Measurements from ENCODE around the gene WDR17. TPM values are rescaled to one million over a fixed set of nuclear protein-coding genes. Genes with fewer than 3 reads are reported as not detected.

Gene WDR17
- total and polyA plus RNA-seq, 2 of the 13 experiments (the other 11 are each of a cell fraction or from before 2014, with no cell fraction given) = not detected

DNA sequence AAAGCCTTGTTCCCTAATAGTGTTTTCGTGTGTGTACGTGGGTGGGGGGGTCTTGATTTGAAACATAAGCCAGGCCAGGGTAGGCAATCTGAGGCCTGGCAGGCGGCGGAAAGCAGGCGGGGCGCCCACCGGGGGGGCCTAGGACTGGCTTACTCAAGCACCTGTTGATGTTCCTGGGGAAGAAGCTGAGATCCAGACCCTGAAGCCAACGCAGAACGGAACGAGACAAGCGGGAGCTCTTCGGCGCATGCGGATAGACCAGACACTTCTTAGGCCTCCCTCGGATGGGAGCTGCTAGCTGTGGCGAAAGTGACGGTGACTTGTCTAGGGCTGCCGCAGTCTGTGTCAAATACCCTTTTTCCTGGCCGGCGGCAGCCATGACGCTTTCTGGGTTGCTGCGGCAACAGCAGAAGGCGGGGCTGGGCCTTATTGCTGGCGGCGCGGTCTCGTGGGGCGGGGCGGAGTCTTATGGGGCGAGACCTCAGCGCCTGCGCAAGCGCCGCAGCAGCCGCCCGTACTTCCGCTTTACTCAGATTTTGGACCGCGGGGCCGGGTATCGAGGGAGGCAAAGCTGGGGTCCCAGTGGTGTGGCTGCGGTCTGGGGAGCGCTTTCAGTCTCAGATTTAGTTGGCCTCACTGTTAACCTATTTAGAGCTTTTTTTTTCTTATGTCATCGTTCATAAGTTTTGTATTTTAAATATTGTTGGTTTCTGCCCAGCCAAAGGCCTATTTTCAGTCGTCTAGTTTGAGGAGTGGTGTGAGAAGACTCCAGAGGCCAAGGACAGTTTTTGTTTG is 129.7 kb downstream of the WDR17 start, which contains the start of gene SPATA4 (continued):
- no peak for TF ChIP-seq ZNF557 (CRISPR knock-in tag; IDR thresholded peaks at IDR 0.05)
- TF ChIP-seq, protein P1, sequence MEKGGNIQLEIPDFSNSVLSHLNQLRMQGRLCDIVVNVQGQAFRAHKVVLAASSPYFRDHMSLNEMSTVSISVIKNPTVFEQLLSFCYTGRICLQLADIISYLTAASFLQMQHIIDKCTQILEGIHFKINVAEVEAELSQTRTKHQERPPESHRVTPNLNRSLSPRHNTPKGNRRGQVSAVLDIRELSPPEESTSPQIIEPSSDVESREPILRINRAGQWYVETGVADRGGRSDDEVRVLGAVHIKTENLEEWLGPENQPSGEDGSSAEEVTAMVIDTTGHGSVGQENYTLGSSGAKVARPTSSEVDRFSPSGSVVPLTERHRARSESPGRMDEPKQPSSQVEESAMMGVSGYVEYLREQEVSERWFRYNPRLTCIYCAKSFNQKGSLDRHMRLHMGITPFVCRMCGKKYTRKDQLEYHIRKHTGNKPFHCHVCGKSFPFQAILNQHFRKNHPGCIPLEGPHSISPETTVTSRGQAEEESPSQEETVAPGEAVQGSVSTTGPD (CRISPR knock-in tag; IDR thresholded peaks at IDR 0.05) = no peak
- no peak for TF ChIP-seq CCAR2 (optimal IDR thresholded peaks at IDR 0.05; ENCODE audit: low read depth, low read length)
- no peak for TF ChIP-seq ZMAT3 (CRISPR knock-in tag; conservative IDR thresholded peaks at IDR 0.05)
- no peak for TF ChIP-seq LCORL (IDR thresholded peaks at IDR 0.05)
- peak; percentile 49; the same call in 1 of the 2 replicates for TF ChIP-seq LCORL (CRISPR knock-in tag; IDR thresholded peaks at IDR 0.05)
- no peak for TF ChIP-seq SP4 (CRISPR knock-in tag; IDR thresholded peaks at IDR 0.05)
- no peak for TF ChIP-seq KLF11 (CRISPR knock-in tag; IDR thresholded peaks at IDR 0.05)
- TF ChIP-seq POLR2AphosphoS2 (IDR thresholded peaks at IDR 0.05; ENCODE audit: low read depth, low read length) = no peak
- TF ChIP-seq ZNF614 (CRISPR knock-in tag; IDR thresholded peaks at IDR 0.05; ENCODE audit: borderline replicate concordance) = peak; percentile 68; the same call in 1 of the 2 replicates
- TF ChIP-seq ZFP1 (CRISPR knock-in tag; IDR thresholded peaks at IDR 0.05) = no peak
- TF ChIP-seq RFX3 (CRISPR knock-in tag; IDR thresholded peaks at IDR 0.05) = peak; percentile 92
- peak; percentile 41; the same call in 1 of the 2 replicates for TF ChIP-seq NFKB2 (CRISPR knock-in tag; IDR thresholded peaks at IDR 0.05; ENCODE audit: borderline replicate concordance)
- TF ChIP-seq STAG1 (CRISPR knock-in tag; IDR thresholded peaks at IDR 0.05) = no peak
- no peak for TF ChIP-seq KAT7 (CRISPR knock-in tag; IDR thresholded peaks at IDR 0.05; ENCODE audit: borderline replicate concordance)
- TF ChIP-seq ZNF644 (CRISPR knock-in tag; IDR thresholded peaks at IDR 0.05; ENCODE audit: low read depth) = no peak
- TF ChIP-seq, protein P2, sequence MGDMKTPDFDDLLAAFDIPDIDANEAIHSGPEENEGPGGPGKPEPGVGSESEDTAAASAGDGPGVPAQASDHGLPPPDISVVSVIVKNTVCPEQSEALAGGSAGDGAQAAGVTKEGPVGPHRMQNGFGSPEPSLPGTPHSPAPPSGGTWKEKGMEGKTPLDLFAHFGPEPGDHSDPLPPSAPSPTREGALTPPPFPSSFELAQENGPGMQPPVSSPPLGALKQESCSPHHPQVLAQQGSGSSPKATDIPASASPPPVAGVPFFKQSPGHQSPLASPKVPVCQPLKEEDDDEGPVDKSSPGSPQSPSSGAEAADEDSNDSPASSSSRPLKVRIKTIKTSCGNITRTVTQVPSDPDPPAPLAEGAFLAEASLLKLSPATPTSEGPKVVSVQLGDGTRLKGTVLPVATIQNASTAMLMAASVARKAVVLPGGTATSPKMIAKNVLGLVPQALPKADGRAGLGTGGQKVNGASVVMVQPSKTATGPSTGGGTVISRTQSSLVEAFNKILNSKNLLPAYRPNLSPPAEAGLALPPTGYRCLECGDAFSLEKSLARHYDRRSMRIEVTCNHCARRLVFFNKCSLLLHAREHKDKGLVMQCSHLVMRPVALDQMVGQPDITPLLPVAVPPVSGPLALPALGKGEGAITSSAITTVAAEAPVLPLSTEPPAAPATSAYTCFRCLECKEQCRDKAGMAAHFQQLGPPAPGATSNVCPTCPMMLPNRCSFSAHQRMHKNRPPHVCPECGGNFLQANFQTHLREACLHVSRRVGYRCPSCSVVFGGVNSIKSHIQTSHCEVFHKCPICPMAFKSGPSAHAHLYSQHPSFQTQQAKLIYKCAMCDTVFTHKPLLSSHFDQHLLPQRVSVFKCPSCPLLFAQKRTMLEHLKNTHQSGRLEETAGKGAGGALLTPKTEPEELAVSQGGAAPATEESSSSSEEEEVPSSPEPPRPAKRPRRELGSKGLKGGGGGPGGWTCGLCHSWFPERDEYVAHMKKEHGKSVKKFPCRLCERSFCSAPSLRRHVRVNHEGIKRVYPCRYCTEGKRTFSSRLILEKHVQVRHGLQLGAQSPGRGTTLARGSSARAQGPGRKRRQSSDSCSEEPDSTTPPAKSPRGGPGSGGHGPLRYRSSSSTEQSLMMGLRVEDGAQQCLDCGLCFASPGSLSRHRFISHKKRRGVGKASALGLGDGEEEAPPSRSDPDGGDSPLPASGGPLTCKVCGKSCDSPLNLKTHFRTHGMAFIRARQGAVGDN (CRISPR knock-in tag; IDR thresholded peaks at IDR 0.05) = peak; percentile 76
- TF ChIP-seq NCOR1 (IDR thresholded peaks at IDR 0.05; ENCODE audit: borderline replicate concordance, low read length) = no peak
- TF ChIP-seq, protein P3, sequence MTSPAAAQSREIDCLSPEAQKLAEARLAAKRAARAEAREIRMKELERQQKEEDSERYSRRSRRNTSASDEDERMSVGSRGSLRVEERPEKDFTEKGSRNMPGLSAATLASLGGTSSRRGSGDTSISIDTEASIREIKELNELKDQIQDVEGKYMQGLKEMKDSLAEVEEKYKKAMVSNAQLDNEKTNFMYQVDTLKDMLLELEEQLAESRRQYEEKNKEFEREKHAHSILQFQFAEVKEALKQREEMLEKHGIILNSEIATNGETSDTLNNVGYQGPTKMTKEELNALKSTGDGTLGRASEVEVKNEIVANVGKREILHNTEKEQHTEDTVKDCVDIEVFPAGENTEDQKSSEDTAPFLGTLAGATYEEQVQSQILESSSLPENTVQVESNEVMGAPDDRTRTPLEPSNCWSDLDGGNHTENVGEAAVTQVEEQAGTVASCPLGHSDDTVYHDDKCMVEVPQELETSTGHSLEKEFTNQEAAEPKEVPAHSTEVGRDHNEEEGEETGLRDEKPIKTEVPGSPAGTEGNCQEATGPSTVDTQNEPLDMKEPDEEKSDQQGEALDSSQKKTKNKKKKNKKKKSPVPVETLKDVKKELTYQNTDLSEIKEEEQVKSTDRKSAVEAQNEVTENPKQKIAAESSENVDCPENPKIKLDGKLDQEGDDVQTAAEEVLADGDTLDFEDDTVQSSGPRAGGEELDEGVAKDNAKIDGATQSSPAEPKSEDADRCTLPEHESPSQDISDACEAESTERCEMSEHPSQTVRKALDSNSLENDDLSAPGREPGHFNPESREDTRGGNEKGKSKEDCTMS (CRISPR knock-in tag; conservative IDR thresholded peaks at IDR 0.05) = no peak
- TF ChIP-seq FOSL1 (CRISPR knock-in tag; IDR thresholded peaks at IDR 0.05; ENCODE audit: borderline replicate concordance) = no peak
- TF ChIP-seq RBM22 (optimal IDR thresholded peaks at IDR 0.05; ENCODE audit: low read length) = no peak
- TF ChIP-seq, protein P4, sequence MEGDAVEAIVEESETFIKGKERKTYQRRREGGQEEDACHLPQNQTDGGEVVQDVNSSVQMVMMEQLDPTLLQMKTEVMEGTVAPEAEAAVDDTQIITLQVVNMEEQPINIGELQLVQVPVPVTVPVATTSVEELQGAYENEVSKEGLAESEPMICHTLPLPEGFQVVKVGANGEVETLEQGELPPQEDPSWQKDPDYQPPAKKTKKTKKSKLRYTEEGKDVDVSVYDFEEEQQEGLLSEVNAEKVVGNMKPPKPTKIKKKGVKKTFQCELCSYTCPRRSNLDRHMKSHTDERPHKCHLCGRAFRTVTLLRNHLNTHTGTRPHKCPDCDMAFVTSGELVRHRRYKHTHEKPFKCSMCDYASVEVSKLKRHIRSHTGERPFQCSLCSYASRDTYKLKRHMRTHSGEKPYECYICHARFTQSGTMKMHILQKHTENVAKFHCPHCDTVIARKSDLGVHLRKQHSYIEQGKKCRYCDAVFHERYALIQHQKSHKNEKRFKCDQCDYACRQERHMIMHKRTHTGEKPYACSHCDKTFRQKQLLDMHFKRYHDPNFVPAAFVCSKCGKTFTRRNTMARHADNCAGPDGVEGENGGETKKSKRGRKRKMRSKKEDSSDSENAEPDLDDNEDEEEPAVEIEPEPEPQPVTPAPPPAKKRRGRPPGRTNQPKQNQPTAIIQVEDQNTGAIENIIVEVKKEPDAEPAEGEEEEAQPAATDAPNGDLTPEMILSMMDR (CRISPR knock-in tag; IDR thresholded peaks at IDR 0.05) = no peak
